ENCODE measurements around the gene GSTO2.
"Not testable (repeated sequence)": the region's sequence is repeated elsewhere in the genome, so short reads cannot be mapped to it uniquely, and the experiment has no call there.

GRCh38 chr10:104248931-104249330 is 20.1 kb upstream of the GSTO2 start:
- TF ChIP-seq CTCF (conservative IDR thresholded peaks at IDR 0.05; ENCODE audit: low read length); EZH2phosphoT487 (IDR thresholded peaks at IDR 0.05; ENCODE audit: borderline replicate concordance, low read depth, low read length): not testable (repeated sequence)
